HTERT RPE-1 (cell line): Measurements from ENCODE around the gene CD96.

ENCODE experiments used
- in situ Hi-C: fragments of 300-500 bp; cut with MboI; formaldehyde crosslinking; loops from 4 replicates; pipeline ENCODE4 v1.14.3; 2020; ENCODE audit warnings: low sequenced_read_pairs

Gene CD96

GRCh38 chr3:111592936-111593335 is 50.9 kb downstream of the CD96 start:
- in situ Hi-C loops, result no loop called here

GRCh38 chr3:111593666-111594065 is 51.7 kb downstream of the CD96 start:
- in situ Hi-C loops, result no loop called here

- in situ Hi-C loops, result no loop called here
Measured at GRCh38 chr3:111594205-111594604, 52.2 kb downstream of the CD96 start.

GRCh38 chr3:111594781-111595180 is 52.8 kb downstream of the CD96 start:
- in situ Hi-C loops, result no loop called here

- in situ Hi-C loops, result no loop called here
Measured at GRCh38 chr3:111595232-111595631, 53.2 kb downstream of the CD96 start, which contains the start of gene ZBED2. Gene ZBED2 (minus strand): TSS chr3:111595346. CDS start chr3:111594201, 1,145 bp downstream.

- in situ Hi-C loops, result no loop called here
Measured at GRCh38 chr3:111596328-111596727, 54.3 kb downstream of the CD96 start.

GRCh38 chr3:111598139-111598538 is 56.1 kb downstream of the CD96 start:
- in situ Hi-C loops, result no loop called here

GRCh38 chr3:111598552-111598951 is 56.6 kb downstream of the CD96 start:
- in situ Hi-C loops, result no loop called here

GRCh38 chr3:111601810-111602209 is 59.8 kb downstream of the CD96 start:
- in situ Hi-C loops, result no loop called here

- in situ Hi-C loops, result no loop called here
Measured at GRCh38 chr3:111603679-111604078, 61.7 kb downstream of the CD96 start.

GRCh38 chr3:111604119-111604518 is 62.1 kb downstream of the CD96 start:
- in situ Hi-C loops, result no loop called here

GRCh38 chr3:111605018-111605417 is 63.0 kb downstream of the CD96 start:
- in situ Hi-C loops, result no loop called here

- in situ Hi-C loops, result no loop called here
Measured at GRCh38 chr3:111605493-111605892, 63.5 kb downstream of the CD96 start.

- in situ Hi-C loops, result no loop called here
Measured at GRCh38 chr3:111607240-111607920, 65.4 kb downstream of the CD96 start.

GRCh38 chr3:111608383-111608782 is 66.4 kb downstream of the CD96 start:
- in situ Hi-C loops, result no loop called here

- in situ Hi-C loops, result no loop called here
Measured at GRCh38 chr3:111609700-111610099, 67.7 kb downstream of the CD96 start.

- in situ Hi-C loops, result no loop called here
Measured at GRCh38 chr3:111610189-111610588, 68.2 kb downstream of the CD96 start.

GRCh38 chr3:111610612-111611054 is 68.6 kb downstream of the CD96 start:
- in situ Hi-C loops, result no loop called here

- in situ Hi-C loops, result no loop called here
Measured at GRCh38 chr3:111613294-111613693, 71.3 kb downstream of the CD96 start.

- in situ Hi-C loops, result no loop called here
Measured at GRCh38 chr3:111615880-111616279, 73.9 kb downstream of the CD96 start.

- in situ Hi-C loops, result no loop called here
Measured at GRCh38 chr3:111616417-111617105, 74.6 kb downstream of the CD96 start.

GRCh38 chr3:111617406-111617805 is 75.4 kb downstream of the CD96 start:
- in situ Hi-C loops, result no loop called here
